Liver (tissue), 3 donors: ENCODE data around the gene TAF4.

Experiments
- CTCF ChIP-seq: fragments of 150-350 bp; IDR thresholded peaks from 2 replicates; pipeline ENCODE4 v1.5.1; 2017; ENCODE audit warnings: improper control_type of control experiment, low read depth, low read length; ENCODE audit not compliant: missing input control
- EGR1 ChIP-seq, 2 donors: IDR thresholded peaks; 2 replicates each; pipeline ENCODE4 v1.6.1; 2016 to 2018; ENCODE audit warnings: antibody characterized with exemption in 2 of 2, low read depth in 2 of 2
- HNF4G ChIP-seq: IDR thresholded peaks from 2 replicates; pipeline ENCODE4 v1.6.1; 2016; ENCODE audit warnings: antibody characterized with exemption
- JUND ChIP-seq, 2 donors: IDR thresholded peaks; 2 replicates each; pipeline ENCODE4 v1.6.1; 2016; ENCODE audit warnings: antibody characterized with exemption in 2 of 2
- RAD21 ChIP-seq, 2 donors: IDR thresholded peaks; 2 replicates each; pipeline ENCODE4 v1.6.1; 2016; ENCODE audit warnings: antibody characterized with exemption in 2 of 2, mild to moderate bottlenecking in 2 of 2
- RXRA ChIP-seq, 2 donors: IDR thresholded peaks; 2 replicates each; pipeline ENCODE4 v1.6.1; 2017 to 2018; ENCODE audit warnings: antibody characterized with exemption in 2 of 2, mild to moderate bottlenecking in 1 of 2
- TAF1 ChIP-seq: conservative IDR thresholded peaks from 2 replicates; pipeline ENCODE4 v1.6.1; 2016; ENCODE audit warnings: antibody characterized with exemption, mild to moderate bottlenecking
- YY1 ChIP-seq: IDR thresholded peaks from 2 replicates; pipeline ENCODE4 v1.6.1; 2016; ENCODE audit warnings: antibody characterized with exemption, mild to moderate bottlenecking
- TF ChIP-seq, protein P1 (sequence below): IDR thresholded peaks from 2 replicates; pipeline ENCODE4 v1.6.1; 2016; ENCODE audit warnings: antibody characterized with exemption
- TF ChIP-seq, protein P2 (sequence below): IDR thresholded peaks from 2 replicates; pipeline ENCODE4 v1.6.1; 2016; ENCODE audit warnings: antibody characterized with exemption, mild to moderate bottlenecking
- donor health status: healthy.
- donor health status: healthy.

GRCh38 chr20:62085206-62085605, 19.5 kb upstream of the TAF4 start:
- no peak for TF ChIP-seq CTCF
- TF ChIP-seq, protein P1, sequence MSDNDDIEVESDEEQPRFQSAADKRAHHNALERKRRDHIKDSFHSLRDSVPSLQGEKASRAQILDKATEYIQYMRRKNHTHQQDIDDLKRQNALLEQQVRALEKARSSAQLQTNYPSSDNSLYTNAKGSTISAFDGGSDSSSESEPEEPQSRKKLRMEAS = no peak
- TF ChIP-seq RAD21 (IDR thresholded peaks at IDR 0.05) = no peak
- TF ChIP-seq TAF1 = no peak
- no peak for TF ChIP-seq JUND (IDR thresholded peaks at IDR 0.05)
- no peak for TF ChIP-seq HNF4G
- TF ChIP-seq EGR1 (IDR thresholded peaks at IDR 0.05; ENCODE audit: low read depth in 2 of 2) = no peak
- no peak for TF ChIP-seq YY1
- TF ChIP-seq RXRA (IDR thresholded peaks at IDR 0.05) = no peak
- TF ChIP-seq, protein P2, sequence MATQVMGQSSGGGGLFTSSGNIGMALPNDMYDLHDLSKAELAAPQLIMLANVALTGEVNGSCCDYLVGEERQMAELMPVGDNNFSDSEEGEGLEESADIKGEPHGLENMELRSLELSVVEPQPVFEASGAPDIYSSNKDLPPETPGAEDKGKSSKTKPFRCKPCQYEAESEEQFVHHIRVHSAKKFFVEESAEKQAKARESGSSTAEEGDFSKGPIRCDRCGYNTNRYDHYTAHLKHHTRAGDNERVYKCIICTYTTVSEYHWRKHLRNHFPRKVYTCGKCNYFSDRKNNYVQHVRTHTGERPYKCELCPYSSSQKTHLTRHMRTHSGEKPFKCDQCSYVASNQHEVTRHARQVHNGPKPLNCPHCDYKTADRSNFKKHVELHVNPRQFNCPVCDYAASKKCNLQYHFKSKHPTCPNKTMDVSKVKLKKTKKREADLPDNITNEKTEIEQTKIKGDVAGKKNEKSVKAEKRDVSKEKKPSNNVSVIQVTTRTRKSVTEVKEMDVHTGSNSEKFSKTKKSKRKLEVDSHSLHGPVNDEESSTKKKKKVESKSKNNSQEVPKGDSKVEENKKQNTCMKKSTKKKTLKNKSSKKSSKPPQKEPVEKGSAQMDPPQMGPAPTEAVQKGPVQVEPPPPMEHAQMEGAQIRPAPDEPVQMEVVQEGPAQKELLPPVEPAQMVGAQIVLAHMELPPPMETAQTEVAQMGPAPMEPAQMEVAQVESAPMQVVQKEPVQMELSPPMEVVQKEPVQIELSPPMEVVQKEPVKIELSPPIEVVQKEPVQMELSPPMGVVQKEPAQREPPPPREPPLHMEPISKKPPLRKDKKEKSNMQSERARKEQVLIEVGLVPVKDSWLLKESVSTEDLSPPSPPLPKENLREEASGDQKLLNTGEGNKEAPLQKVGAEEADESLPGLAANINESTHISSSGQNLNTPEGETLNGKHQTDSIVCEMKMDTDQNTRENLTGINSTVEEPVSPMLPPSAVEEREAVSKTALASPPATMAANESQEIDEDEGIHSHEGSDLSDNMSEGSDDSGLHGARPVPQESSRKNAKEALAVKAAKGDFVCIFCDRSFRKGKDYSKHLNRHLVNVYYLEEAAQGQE = no peak
